HG03196 (cell line): Measurements from ENCODE around the gene PSME3IP1.

Source experiments
- ATAC-seq: cut with Tn5 transposase; IDR thresholded peaks from one replicate; pipeline ENCODE4 v1.9.1; 2021; ENCODE audit not compliant: unreplicated experiment

PSME3IP1 gene

GRCh38 chr16:57102888-57103851, 82.7 kb downstream of the PSME3IP1 start:
- no peak for ATAC-seq
